ENCODE data around the gene TMEM54. TPM values are rescaled to one million over a fixed set of nuclear protein-coding genes. Genes with fewer than 3 reads are reported as not detected.

The TMEM54 gene
- total and polyA plus RNA-seq, 9 of the 15 experiments (the other 6 are each of a cell fraction or from before 2014, with no cell fraction given): 1.00 to 16.2 (median 8.2) TPM

GRCh38 chr1:32873484-32873883, 27.7 kb downstream of the TMEM54 start:
- H3K4me3 ChIP-seq: no peak overlapping the region
- H3K9me1 ChIP-seq (ENCODE audit: control insufficient read depth, insufficient read depth, low read length): no peaks in the 10 kb centered on the region
- H3K36me3 ChIP-seq (ENCODE audit: control insufficient read depth, insufficient read depth, low read length): no peaks in the 10 kb centered on the region
- peaks cover 14 to 38% of the 10 kb centered on the region in 2 experiments; a peak in 4 of 5 replicates for H3K27me3 ChIP-seq (ENCODE audit: control insufficient read depth in 2 of 2, insufficient read depth in 2 of 2, low read length in 2 of 2)
- 7% methylated on average over 5 of the region's 5 CpGs for WGBS (ENCODE audit: insufficient coverage, low coverage, missing lambda C conversion rate)
- peaks cover 7 to 21% of the 10 kb centered on the region in 2 experiments; a peak in 4 of 5 replicates for H3K4me1 ChIP-seq (replicated peaks in 1 of 2; ENCODE audit: control insufficient read depth in 2 of 2, insufficient read depth in 2 of 2, low read length in 2 of 2)
- FAIRE-seq (no peak), DNase-seq (ENCODE audit: extremely low read depth in 1 of 4, low spot score in 3 of 4) (no peak), ATAC-seq (no peak)
- ChIA-PET CTCF (ENCODE audit: low intra/inter-chr PET ratio) (interaction anchor here (0.8 to 2.9 kb wide), 4 partner anchors 161 to 473 kb away, joined by 5 to 26 read pairs (median 6); no protein-coding TSS in a partner anchor), POLR2A (interaction anchor here (0.9 kb wide), 1 partner anchor 99 kb away, joined by 3 read pairs; no protein-coding TSS in a partner anchor)
- H3K9ac ChIP-seq (ENCODE audit: insufficient read depth in 1 of 2, low read depth in 2 of 2, low read length in 2 of 2): no peak overlapping the region
- H3K9me3 ChIP-seq (replicated peaks; ENCODE audit: control insufficient read depth, insufficient read depth, low read depth, low read length): no peaks in the 10 kb centered on the region
- no TSS peak for BruUV-seq (replicated peaks)
- peaks cover 25% of the 10 kb centered on the region for H4K20me1 ChIP-seq (replicated peaks; ENCODE audit: control insufficient read depth, insufficient read depth, low read length)
- intact Hi-C loops (cut with micrococcal nuclease) (loop anchor here (2.0 to 5.0 kb wide), 3 partner anchors 101 to 471 kb away; no protein-coding TSS in a partner anchor), in situ Hi-C loops (cut with MboI) (loop anchor here (5.0 kb wide), 1 partner anchor 351 kb away; no protein-coding TSS in a partner anchor)
- no peaks in the 10 kb centered on the region for H3K79me2 ChIP-seq (ENCODE audit: control insufficient read depth, insufficient read depth, low read length)
- no peak overlapping the region for H2AFZ ChIP-seq (ENCODE audit: low read depth, low read length)
- no peak overlapping the region for H3K27ac ChIP-seq (ENCODE audit: extremely low read depth, low read depth, low read length)
- H3K4me2 ChIP-seq (ENCODE audit: insufficient read depth, low read length): no peak overlapping the region
- TF ChIP-seq JUNB (CRISPR knock-in tag; conservative IDR thresholded peaks at IDR 0.05) (no peak), ZNF274 (IDR thresholded peaks at IDR 0.05; ENCODE audit: borderline replicate concordance, low read depth, low read length) (no peak), SMARCB1 (IDR thresholded peaks at IDR 0.05; ENCODE audit: insufficient read length, low read depth) (no peak), KLF16 (IDR thresholded peaks at IDR 0.05) (no peak), NFXL1 (CRISPR knock-in tag; IDR thresholded peaks at IDR 0.05) (no peak), ZNF639 (CRISPR knock-in tag; conservative IDR thresholded peaks at IDR 0.05 in 1 of 2, IDR thresholded peaks at IDR 0.05 in 1 of 2) (no peak), CTCFL (IDR thresholded peaks at IDR 0.05; ENCODE audit: borderline replicate concordance, insufficient read depth, low read depth, low read length, poor library complexity, severe bottlenecking) (no peak), CTBP1 (IDR thresholded peaks at IDR 0.05; ENCODE audit: borderline replicate concordance) (no peak), HIVEP1 (CRISPR knock-in tag; IDR thresholded peaks at IDR 0.05) (no peak), CLOCK (CRISPR knock-in tag; IDR thresholded peaks at IDR 0.05; ENCODE audit: borderline replicate concordance) (no peak), ZMIZ1 (IDR thresholded peaks at IDR 0.05; ENCODE audit: low read depth in 2 of 2, low read length in 2 of 2) (no peak)

Measured in K562 (cell line).